GM12892 (cell line): ENCODE results near the gene GALNT9.

ENCODE experiments used
- POLR2A ChIP-seq: IDR thresholded peaks from 2 replicates; pipeline ENCODE4 v1.6.1; 2011; ENCODE audit warnings: low read depth, low read length, control low read depth
- POLR2AphosphoS5 ChIP-seq: IDR thresholded peaks from 2 replicates; pipeline ENCODE4 v1.6.1; 2011; ENCODE audit warnings: low read depth, low read length, control low read depth
- TAF1 ChIP-seq: IDR thresholded peaks from 2 replicates; pipeline ENCODE4 v1.6.1; 2011; ENCODE audit warnings: low read depth, mild to moderate bottlenecking, control low read depth, low read length, borderline replicate concordance

DNA sequence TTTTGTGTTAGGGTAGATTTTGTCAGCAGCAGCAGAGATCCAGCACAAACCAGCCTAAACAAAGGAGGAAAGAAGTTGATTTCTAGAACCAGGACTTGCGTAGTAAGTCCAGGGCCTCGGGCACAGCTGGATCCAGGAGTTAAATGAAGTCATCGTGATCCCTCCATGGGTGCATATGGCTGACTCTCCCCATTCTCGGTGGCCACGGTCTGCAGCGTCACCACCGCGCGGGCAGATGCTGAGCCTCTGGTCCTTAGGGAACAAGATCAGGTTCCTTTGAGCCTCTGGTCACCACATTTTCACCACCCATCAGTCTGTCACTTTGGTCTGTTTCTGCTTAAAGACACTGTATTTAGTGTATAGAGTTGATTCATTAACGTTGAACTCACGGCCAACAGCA lies 14.8 kb upstream of the GALNT9 start:
- TF ChIP-seq POLR2A (no peak), POLR2AphosphoS5 (no peak), TAF1 (no peak)
